ENCODE measurements around the gene TMEM62. TPM values are rescaled to one million over a fixed set of nuclear protein-coding genes. Genes with fewer than 3 reads are reported as not detected.
"Not testable (repeated sequence)": the region's sequence is repeated elsewhere in the genome, so short reads cannot be mapped to it uniquely, and the experiment has no call there.

TMEM62 gene
- total and polyA plus RNA-seq, 2 donors from 2014 or later, result 14.7 to 31.2 TPM

GRCh38 chr15:43169888-43170287 lies 36.5 kb downstream of the TMEM62 start:
- Histone ChIP-seq H3K4me3 (ENCODE audit: low read length in 3 of 3) (no peak overlapping the region), H3K4me1 (ENCODE audit: control insufficient read depth in 2 of 3, insufficient read depth in 2 of 3, low read depth in 1 of 3, low read length in 3 of 3) (peaks cover 0 to 3% (median 0%) of the 10 kb centered on the region in 3 donors), H3K27me3 (ENCODE audit: control insufficient read depth, insufficient read depth, low read length) (no peaks in the 10 kb centered on the region), H3K9me3 (ENCODE audit: control insufficient read depth in 2 of 3, insufficient read depth in 1 of 3, low read length in 3 of 3) (no peaks in the 10 kb centered on the region), H3K27ac (ENCODE audit: low read depth in 2 of 2, low read length in 2 of 2) (no peak overlapping the region), H3K9ac (ENCODE audit: low read length in 3 of 3) (no peak overlapping the region), H3K36me3 (ENCODE audit: control insufficient read depth in 2 of 3, insufficient read depth in 3 of 3, low read length in 3 of 3) (peaks cover 0 to 4% (median 0%) of the 10 kb centered on the region in 3 donors)
- TF ChIP-seq CTCF (IDR thresholded peaks at IDR 0.05; ENCODE audit: borderline replicate concordance, extremely low read depth, insufficient read depth), result no peak
- FAIRE-seq, result no peak
- DNase-seq, result no peak
- intact Hi-C loops (cut with DNase I), result no loop called here

GRCh38 chr15:43175656-43176309 lies 42.4 kb downstream of the TMEM62 start:
- H3K4me3 ChIP-seq (ENCODE audit: low read length in 3 of 3); intact Hi-C loops (cut with DNase I); H3K9me3 ChIP-seq (ENCODE audit: control insufficient read depth in 2 of 3, insufficient read depth in 1 of 3, low read length in 3 of 3); FAIRE-seq; DNase-seq; H3K9ac ChIP-seq (ENCODE audit: low read length in 3 of 3); H3K27ac ChIP-seq (ENCODE audit: low read depth in 2 of 2, low read length in 2 of 2); H3K27me3 ChIP-seq (ENCODE audit: control insufficient read depth, insufficient read depth, low read length); H3K4me1 ChIP-seq (ENCODE audit: control insufficient read depth in 2 of 3, insufficient read depth in 2 of 3, low read depth in 1 of 3, low read length in 3 of 3): not testable (repeated sequence)
- H3K36me3 ChIP-seq (ENCODE audit: control insufficient read depth in 2 of 3, insufficient read depth in 3 of 3, low read length in 3 of 3), result peaks cover 0 to 13% (median 0%) of the 10 kb centered on the region in 3 donors

- H3K4me3 ChIP-seq (ENCODE audit: low read length in 3 of 3); H3K27me3 ChIP-seq (ENCODE audit: control insufficient read depth, insufficient read depth, low read length); intact Hi-C loops (cut with DNase I); H3K9ac ChIP-seq (ENCODE audit: low read length in 3 of 3); H3K27ac ChIP-seq (ENCODE audit: low read depth in 2 of 2, low read length in 2 of 2); FAIRE-seq; DNase-seq; H3K4me1 ChIP-seq (ENCODE audit: control insufficient read depth in 2 of 3, insufficient read depth in 2 of 3, low read depth in 1 of 3, low read length in 3 of 3); H3K9me3 ChIP-seq (ENCODE audit: control insufficient read depth in 2 of 3, insufficient read depth in 1 of 3, low read length in 3 of 3): not testable (repeated sequence)
- H3K36me3 ChIP-seq (ENCODE audit: control insufficient read depth in 2 of 3, insufficient read depth in 3 of 3, low read length in 3 of 3), result peaks cover 0 to 13% (median 0%) of the 10 kb centered on the region in 3 donors
Observed at GRCh38 chr15:43177147-43177546, 43.8 kb downstream of the TMEM62 start.

GRCh38 chr15:43183270-43183669 lies 49.9 kb downstream of the TMEM62 start:
- H3K27me3 ChIP-seq (ENCODE audit: control insufficient read depth, insufficient read depth, low read length), result no peaks in the 10 kb centered on the region
- H3K4me1 ChIP-seq (ENCODE audit: control insufficient read depth in 2 of 3, insufficient read depth in 2 of 3, low read depth in 1 of 3, low read length in 3 of 3), result peaks cover 0 to 3% (median 0%) of the 10 kb centered on the region in 3 donors
- H3K4me3 ChIP-seq (ENCODE audit: low read length in 3 of 3), result no peak overlapping the region
- intact Hi-C loops (cut with DNase I), result no loop called here
- peaks cover 0 to 9% (median 0%) of the 10 kb centered on the region in 3 donors for H3K36me3 ChIP-seq (ENCODE audit: control insufficient read depth in 2 of 3, insufficient read depth in 3 of 3, low read length in 3 of 3)
- TF ChIP-seq CTCF (IDR thresholded peaks at IDR 0.05; ENCODE audit: borderline replicate concordance, extremely low read depth, insufficient read depth), result no peak
- no peak for FAIRE-seq
- DNase-seq, result no peak
- H3K9me3 ChIP-seq (ENCODE audit: control insufficient read depth in 2 of 3, insufficient read depth in 1 of 3, low read length in 3 of 3), result no peaks in the 10 kb centered on the region
- H3K9ac ChIP-seq (ENCODE audit: low read length in 3 of 3), result no peak overlapping the region
- no peak overlapping the region for H3K27ac ChIP-seq (ENCODE audit: low read depth in 2 of 2, low read length in 2 of 2)

Data from kidney (tissue), 14 donors.